SK-N-SH treated with all-trans-retinoic acid at 6 μM for 48 hours (cell line): ENCODE data around the gene NME9.

Experiments
- ATAC-seq: fragments of 200-7000 bp; cut with Tn5 transposase; 3 replicates; pipeline ENCODE4 v1.9.1; 2020; ENCODE audit warnings: mild to moderate bottlenecking, moderate library complexity
- ARNTL ChIP-seq: fragments of 450-650 bp; formaldehyde crosslinking; IDR thresholded peaks from 2 replicates; pipeline ENCODE4 v1.5.0; 2020; ENCODE audit warnings: low read depth, mild to moderate bottlenecking, moderate library complexity, borderline replicate concordance
- BACH2 ChIP-seq: fragments of 250-450 bp; sonication (Bioruptor Pico); IDR thresholded peaks from 2 replicates; pipeline ENCODE4 v1.9.0; 2021; ENCODE audit warnings: mild to moderate bottlenecking, borderline replicate concordance
- CREB5 ChIP-seq: fragments of 250-450 bp; sonication (Bioruptor Pico); IDR thresholded peaks from 2 replicates; pipeline ENCODE4 v1.5.1; 2020; ENCODE audit warnings: low read depth, mild to moderate bottlenecking, moderate library complexity
- CSDC2 ChIP-seq: fragments of 250-450 bp; sonication (Bioruptor Pico); IDR thresholded peaks from 2 replicates; pipeline ENCODE4 v1.5.0; 2020; ENCODE audit warnings: mild to moderate bottlenecking, moderate library complexity
- CSRNP3 ChIP-seq: fragments of 250-450 bp; sonication (Bioruptor Pico); IDR thresholded peaks from 2 replicates; pipeline ENCODE4 v1.5.1; 2021; ENCODE audit warnings: mild to moderate bottlenecking, moderate library complexity
- GLIS3 ChIP-seq: fragments of 250-450 bp; sonication (Bioruptor Pico); IDR thresholded peaks from 2 replicates; pipeline ENCODE4 v1.5.0; 2020; ENCODE audit warnings: mild to moderate bottlenecking, moderate library complexity
- ISL1 ChIP-seq: fragments of 250-450 bp; sonication (Bioruptor Pico); IDR thresholded peaks from 2 replicates; pipeline ENCODE4 v2.1.2; 2022; ENCODE audit warnings: mild to moderate bottlenecking, moderate library complexity
- PATZ1 ChIP-seq: fragments of 250-450 bp; sonication (Bioruptor Pico); IDR thresholded peaks from 2 replicates; pipeline ENCODE4 v1.8.0; 2020; ENCODE audit warnings: mild to moderate bottlenecking, moderate library complexity, borderline replicate concordance
- POU6F1 ChIP-seq: fragments of 250-450 bp; sonication (Bioruptor Pico); IDR thresholded peaks from 2 replicates; pipeline ENCODE4 v1.8.0; 2021; ENCODE audit warnings: low read depth, mild to moderate bottlenecking, moderate library complexity, borderline replicate concordance
- PPARA ChIP-seq: fragments of 250-450 bp; sonication (Bioruptor Pico); IDR thresholded peaks from 2 replicates; pipeline ENCODE4 v1.5.0; 2020; ENCODE audit warnings: mild to moderate bottlenecking, borderline replicate concordance
- SNAI2 ChIP-seq: fragments of 250-450 bp; sonication (Bioruptor Pico); IDR thresholded peaks from 2 replicates; pipeline ENCODE4 v1.5.0; 2020; ENCODE audit warnings: mild to moderate bottlenecking, moderate library complexity
- TCF4 ChIP-seq: fragments of 250-450 bp; sonication (Bioruptor Pico); IDR thresholded peaks from 2 replicates; pipeline ENCODE4 v1.8.0; 2021; ENCODE audit warnings: mild to moderate bottlenecking, moderate library complexity, borderline replicate concordance
- TOX ChIP-seq: fragments of 250-450 bp; sonication (Bioruptor Pico); IDR thresholded peaks from 2 replicates; pipeline ENCODE4 v1.8.0; 2021; ENCODE audit warnings: mild to moderate bottlenecking, moderate library complexity, borderline replicate concordance
- TSHZ2 ChIP-seq: fragments of 250-450 bp; sonication (Bioruptor Pico); IDR thresholded peaks from 2 replicates; pipeline ENCODE4 v1.5.0; 2020; ENCODE audit warnings: mild to moderate bottlenecking, moderate library complexity
- ZC3H10 ChIP-seq: fragments of 250-450 bp; sonication (Bioruptor Pico); IDR thresholded peaks from 2 replicates; pipeline ENCODE4 v1.5.1; 2021; ENCODE audit warnings: mild to moderate bottlenecking, moderate library complexity
- ZFP3 ChIP-seq: fragments of 250-450 bp; sonication (Bioruptor Pico); IDR thresholded peaks from 2 replicates; pipeline ENCODE4 v1.5.0; 2020; ENCODE audit warnings: mild to moderate bottlenecking, moderate library complexity
- ZFP30 ChIP-seq: fragments of 450-650 bp; formaldehyde crosslinking; IDR thresholded peaks from 2 replicates; pipeline ENCODE4 v1.5.0; 2022; ENCODE audit warnings: mild to moderate bottlenecking, moderate library complexity
- ZNF565 ChIP-seq: fragments of 450-650 bp; formaldehyde crosslinking; conservative IDR thresholded peaks from 2 replicates; pipeline ENCODE4 v1.5.0; 2020; ENCODE audit warnings: low read depth, mild to moderate bottlenecking, moderate library complexity
- ZNF70 ChIP-seq: fragments of 450-650 bp; formaldehyde crosslinking; IDR thresholded peaks from 2 replicates; pipeline ENCODE4 v1.5.0; 2020; ENCODE audit warnings: mild to moderate bottlenecking, moderate library complexity
- ZNF8 ChIP-seq: fragments of 450-650 bp; formaldehyde crosslinking; IDR thresholded peaks from 2 replicates; pipeline ENCODE4 v1.5.0; 2020; ENCODE audit warnings: mild to moderate bottlenecking, moderate library complexity

Gene NME9

GRCh38 chr3:138297059-138297607, 32.5 kb downstream of the NME9 start:
- no peak for ATAC-seq
- TF ChIP-seq ZFP30 (CRISPR knock-in tag) = no peak
- no peak for TF ChIP-seq CSDC2 (CRISPR knock-in tag)
- no peak for TF ChIP-seq ZFP3 (CRISPR knock-in tag)
- no peak for TF ChIP-seq ISL1 (CRISPR knock-in tag)

GRCh38 chr3:138296639-138297038, 33.0 kb downstream of the NME9 start:
- no peak for ATAC-seq

GRCh38 chr3:138289701-138290100, 40.0 kb downstream of the NME9 start:
- TF ChIP-seq ZFP30 (CRISPR knock-in tag) = no peak
- no peak for TF ChIP-seq ZC3H10 (CRISPR knock-in tag)
- no peak for TF ChIP-seq BACH2 (CRISPR knock-in tag)
- no peak for TF ChIP-seq POU6F1 (CRISPR knock-in tag)
- no peak for TF ChIP-seq ARNTL (CRISPR knock-in tag)
- no peak for TF ChIP-seq ZNF70 (CRISPR knock-in tag)
- no peak for TF ChIP-seq ZNF565 (CRISPR knock-in tag)
- no peak for ATAC-seq

More at GRCh38 chr3:138296639-138297038, 33.0 kb downstream of the NME9 start:
- TF ChIP-seq ZFP30 (CRISPR knock-in tag) (no peak), ZNF565 (CRISPR knock-in tag) (no peak), POU6F1 (CRISPR knock-in tag) (no peak), ZNF70 (CRISPR knock-in tag) (no peak), PATZ1 (CRISPR knock-in tag) (no peak), TCF4 (no peak), TOX (CRISPR knock-in tag) (no peak), ZNF8 (CRISPR knock-in tag) (no peak), ARNTL (CRISPR knock-in tag) (no peak), TSHZ2 (no peak), PPARA (CRISPR knock-in tag) (no peak), GLIS3 (CRISPR knock-in tag) (no peak), SNAI2 (CRISPR knock-in tag) (no peak), CSRNP3 (no peak)

- ATAC-seq = no peak
- TF ChIP-seq TOX (CRISPR knock-in tag) (no peak), ZC3H10 (CRISPR knock-in tag) (no peak), GLIS3 (CRISPR knock-in tag) (no peak), TCF4 (no peak), PATZ1 (CRISPR knock-in tag) (no peak), ZNF565 (CRISPR knock-in tag) (no peak), CREB5 (no peak), ZFP3 (CRISPR knock-in tag) (no peak)
These were observed 40.4 kb downstream of the NME9 start for GRCh38 chr3:138289260-138289659.
